IPS-18c (cell line): ENCODE data around the gene PPP2R5C.
"Not testable (repeated sequence)": the region's sequence is repeated elsewhere in the genome, so short reads cannot be mapped to it uniquely, and the experiment has no call there.

ENCODE experiments used
- H3K4me3 ChIP-seq: 2 replicates; pipeline ENCODE4 v1.7.0; 2013; ENCODE audit warnings: low read depth, mild to moderate bottlenecking, low read length, moderate library complexity; ENCODE audit not compliant: insufficient read depth
- H3K9me3 ChIP-seq: one replicate; pipeline ENCODE4 v1.6.1; 2013; ENCODE audit warnings: mild to moderate bottlenecking, low read length, moderate library complexity; ENCODE audit not compliant: control insufficient read depth, insufficient read depth

The PPP2R5C gene

DNA sequence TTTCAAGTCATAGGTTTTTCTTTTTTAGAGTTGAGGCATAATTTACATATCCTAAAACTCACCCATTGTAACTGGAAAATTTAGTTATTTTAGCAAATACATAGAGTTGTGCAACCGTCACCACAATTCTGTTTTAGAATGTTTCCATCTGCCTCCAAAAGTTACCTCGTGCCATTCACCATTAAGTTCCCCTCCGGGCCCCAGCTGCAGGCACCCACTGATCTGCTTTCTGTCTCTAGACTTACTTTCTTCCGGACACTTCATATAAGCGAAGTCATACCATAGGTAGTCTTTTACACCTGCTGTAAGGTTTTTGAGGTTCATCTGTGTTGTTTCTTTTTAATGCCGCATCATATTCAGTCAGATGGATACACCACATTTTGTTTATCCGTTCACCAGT, 28.7 kb downstream of the PPP2R5C start:
- no peak overlapping the region for H3K4me3 ChIP-seq

DNA sequence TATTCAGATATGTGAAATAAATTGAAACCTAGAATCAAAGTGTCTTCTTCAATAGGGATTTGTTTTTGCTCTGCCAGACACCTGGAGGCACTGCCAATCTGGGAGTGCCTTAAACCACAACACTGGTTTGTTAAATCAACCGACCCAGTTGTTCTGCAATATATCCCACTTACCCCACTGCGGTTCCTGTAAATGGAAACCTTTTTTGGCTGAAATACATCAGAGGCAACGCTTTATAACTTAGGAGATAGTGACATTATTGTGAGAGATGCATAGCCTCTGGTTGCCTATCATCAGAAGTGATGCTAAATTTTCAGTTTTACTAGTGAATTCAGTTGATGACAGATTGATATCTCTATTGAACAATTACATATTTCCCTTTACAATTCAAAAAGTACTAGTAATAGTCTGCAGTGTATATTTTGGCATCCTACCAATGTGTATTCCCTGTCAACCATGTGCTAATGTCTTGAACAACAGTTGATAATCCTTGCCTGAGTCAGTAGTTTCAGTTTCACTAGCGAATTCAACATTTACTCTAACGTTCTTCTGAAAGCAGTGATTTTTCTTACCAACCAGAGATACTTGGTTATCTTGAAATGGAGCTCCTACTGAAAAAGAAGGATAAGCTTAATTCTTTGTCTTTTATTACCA, 30.5 kb downstream of the PPP2R5C start:
- H3K4me3 ChIP-seq = no peak overlapping the region
- no peaks in the 10 kb centered on the region for H3K9me3 ChIP-seq

More for the DNA sequence above, 28.7 kb downstream of the PPP2R5C start:
- H3K9me3 ChIP-seq = no peaks in the 10 kb centered on the region

GRCh38 chr14:101796016-101796415, 34.5 kb downstream of the PPP2R5C start:
- Histone ChIP-seq H3K9me3 (no peaks in the 10 kb centered on the region), H3K4me3 (no peak overlapping the region)

- no peak overlapping the region for H3K4me3 ChIP-seq
- H3K9me3 ChIP-seq = no peaks in the 10 kb centered on the region
These were observed 35.0 kb downstream of the PPP2R5C start for GRCh38 chr14:101796479-101796878.

DNA sequence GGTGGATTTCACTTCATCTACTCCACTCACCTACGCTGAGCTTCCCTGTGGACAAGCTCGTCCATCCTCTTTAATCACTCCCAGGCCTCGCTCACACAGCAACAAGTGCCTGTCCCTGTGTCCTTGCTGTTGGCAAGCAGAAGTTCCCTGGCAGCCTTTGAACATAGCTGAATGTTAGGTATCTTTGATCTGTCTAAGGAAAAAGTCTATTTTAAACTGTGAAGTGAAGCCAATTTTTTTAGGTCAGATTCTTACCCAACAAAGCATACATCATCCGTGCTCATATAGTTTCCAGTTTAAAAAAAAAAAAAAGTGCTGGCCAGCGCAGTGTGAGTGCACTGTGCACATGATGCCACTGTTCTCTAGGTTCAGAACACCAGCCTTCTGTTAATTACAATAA, 36.3 kb downstream of the PPP2R5C start:
- Histone ChIP-seq H3K4me3 (no peak overlapping the region), H3K9me3 (no peaks in the 10 kb centered on the region)

DNA sequence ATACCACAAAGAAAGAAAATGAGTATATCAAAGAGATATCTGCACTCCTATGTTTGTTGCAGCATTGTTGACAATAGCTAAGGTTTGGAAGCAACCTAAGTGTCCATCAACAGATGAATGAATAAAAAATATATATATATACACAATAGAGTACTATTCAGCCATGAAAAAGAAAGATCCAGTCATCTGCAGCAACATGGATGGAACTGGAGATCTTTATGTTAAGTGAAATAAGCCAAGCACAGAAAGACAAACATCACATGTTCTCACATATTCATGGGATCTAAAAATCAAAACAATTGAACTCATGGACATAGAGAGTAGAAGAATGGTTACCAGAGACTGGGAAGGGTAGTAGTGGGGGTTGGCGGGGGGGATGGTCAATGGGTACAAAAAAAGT, 42.9 kb downstream of the PPP2R5C start:
- not testable (repeated sequence) for H3K9me3 ChIP-seq, H3K4me3 ChIP-seq

GRCh38 chr14:101806252-101806651, 44.7 kb downstream of the PPP2R5C start:
- H3K9me3 ChIP-seq, H3K4me3 ChIP-seq: not testable (repeated sequence)

GRCh38 chr14:101808020-101808641, 46.6 kb downstream of the PPP2R5C start:
- no peak overlapping the region for H3K4me3 ChIP-seq

GRCh38 chr14:101808894-101809670, 47.6 kb downstream of the PPP2R5C start:
- Histone ChIP-seq H3K4me3 (peak overlapping the region; percentile 72), H3K9me3 (no peaks in the 10 kb centered on the region)

More at GRCh38 chr14:101808020-101808641, 46.6 kb downstream of the PPP2R5C start:
- no peaks in the 10 kb centered on the region for H3K9me3 ChIP-seq

DNA sequence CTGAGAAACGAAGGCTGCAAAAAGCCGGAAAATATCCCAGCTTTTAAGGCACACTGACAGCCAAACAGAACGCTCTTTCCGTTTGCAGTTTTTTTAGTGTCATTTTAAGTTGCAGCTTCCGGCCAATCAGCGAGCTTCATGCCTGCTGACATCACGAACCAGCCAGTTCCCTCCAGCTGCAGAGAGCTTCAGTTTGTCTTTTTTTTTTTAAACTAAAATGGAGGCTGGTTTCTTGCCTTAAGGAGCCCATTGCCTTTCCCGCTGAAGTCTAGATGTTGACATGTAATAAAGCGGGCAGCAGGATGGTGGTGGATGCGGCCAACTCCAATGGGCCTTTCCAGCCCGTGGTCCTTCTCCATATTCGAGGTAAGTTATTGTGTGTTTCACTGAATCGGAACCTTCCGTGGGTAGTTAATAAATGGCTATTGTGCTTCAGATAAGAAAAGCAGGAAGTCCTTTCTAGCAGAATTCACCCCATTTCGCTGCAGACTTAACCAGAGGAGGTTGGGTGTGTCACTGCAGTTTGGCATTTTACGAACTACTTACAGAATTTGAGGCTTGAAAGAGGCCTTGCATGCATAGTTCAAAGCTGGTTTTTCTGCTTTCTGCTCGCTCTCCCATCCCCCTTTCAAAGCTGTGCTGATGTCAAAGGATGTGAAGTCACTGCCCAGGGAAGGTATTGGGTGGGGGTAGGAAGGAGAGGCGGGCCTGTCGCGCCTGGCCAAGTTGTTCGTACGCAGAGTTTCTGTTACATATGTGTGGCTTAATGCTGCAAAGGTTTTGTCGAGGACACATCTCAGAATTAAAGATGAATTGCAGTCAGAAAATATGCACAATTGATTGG, 48.4 kb downstream of the PPP2R5C start:
- H3K9me3 ChIP-seq = no peaks in the 10 kb centered on the region
- H3K4me3 ChIP-seq = peak overlapping the region; percentile 72

GRCh38 chr14:101810897-101811621, 49.5 kb downstream of the PPP2R5C start:
- Histone ChIP-seq H3K4me3 (peak overlapping the region; percentile 2; the same call in 1 of the 2 replicates), H3K9me3 (no peaks in the 10 kb centered on the region)

- no peaks in the 10 kb centered on the region for H3K9me3 ChIP-seq
These were observed 50.6 kb downstream of the PPP2R5C start for GRCh38 chr14:101812071-101812470.

GRCh38 chr14:101813171-101813759, 51.8 kb downstream of the PPP2R5C start:
- Histone ChIP-seq H3K4me3 (no peak overlapping the region), H3K9me3 (no peaks in the 10 kb centered on the region)

More at GRCh38 chr14:101812071-101812470, 50.6 kb downstream of the PPP2R5C start:
- H3K4me3 ChIP-seq = no peak overlapping the region

DNA sequence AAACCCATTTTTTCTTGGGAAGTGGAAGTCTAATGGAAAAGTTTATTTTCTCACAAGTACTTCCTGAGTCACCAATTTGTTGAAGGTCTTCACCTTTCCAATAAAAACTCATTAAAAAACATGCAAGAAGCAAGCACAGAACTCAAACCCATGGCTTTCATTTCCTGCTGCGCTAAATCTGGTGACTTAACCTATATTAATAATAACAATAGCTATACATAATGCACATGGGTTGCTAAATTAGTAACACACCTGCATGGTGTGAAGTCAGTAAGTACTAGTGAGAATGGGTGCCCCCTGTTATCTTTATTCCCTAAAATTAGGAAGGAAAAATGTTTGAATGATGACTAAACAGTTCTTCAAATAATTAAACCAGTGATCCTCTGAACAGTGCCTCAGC, 52.3 kb downstream of the PPP2R5C start:
- no peak overlapping the region for H3K4me3 ChIP-seq
- no peaks in the 10 kb centered on the region for H3K9me3 ChIP-seq

DNA sequence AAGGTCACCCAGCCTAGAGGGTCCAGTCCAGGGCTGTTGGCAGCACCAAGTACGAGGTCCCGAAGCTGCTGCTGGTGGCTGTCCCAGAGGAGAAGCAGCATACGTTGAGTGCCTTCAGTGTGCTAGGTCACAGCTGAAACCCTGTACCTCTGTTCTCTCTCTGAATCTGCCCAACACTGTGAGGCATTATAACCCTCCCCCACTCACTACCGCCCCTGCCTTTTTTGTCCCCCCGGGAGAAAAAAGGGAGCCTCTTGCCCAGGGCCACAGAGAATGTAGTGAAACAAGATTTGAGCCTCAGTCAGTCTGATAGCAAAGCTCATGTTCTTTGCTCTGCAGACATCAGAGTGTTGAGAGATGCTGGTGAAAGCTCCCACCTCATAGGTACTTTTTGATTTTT, 53.4 kb downstream of the PPP2R5C start:
- Histone ChIP-seq H3K4me3 (no peak overlapping the region), H3K9me3 (no peaks in the 10 kb centered on the region)

- no peaks in the 10 kb centered on the region for H3K9me3 ChIP-seq
- H3K4me3 ChIP-seq = no peak overlapping the region
These were observed 54.5 kb downstream of the PPP2R5C start for GRCh38 chr14:101815994-101816393.
